Activated T-cell treated with anti-CD3 and anti-CD28 coated beads, Interleukin-2, amount 50 U/mL, for 72 hours (primary cell): Measurements from ENCODE around the gene ZSCAN5B. TPM values are rescaled to one million over a fixed set of nuclear protein-coding genes. Genes with fewer than 3 reads are reported as not detected.

ENCODE experiments used
- total RNA-seq, 2 donors: library from RNA; stranded (reverse); gene quantifications; one replicate each; pipeline ENCODE4 v1.2.3, GENCODE V29; 2022

ZSCAN5B gene
- total RNA-seq, 2 donors from 2014 or later = not detected

Other genes starting within 250 kb of the ZSCAN5B start
- gene NLRP8, start 250.0 kb downstream of the ZSCAN5B start, total RNA-seq = not detected
- not detected for gene NLRP5, start 211.0 kb downstream of the ZSCAN5B start, total RNA-seq
- gene ZNF787, start 76.5 kb downstream of the ZSCAN5B start, total RNA-seq = 10 to 100 TPM; 38.3 to 45.9 TPM
- 10 to 100 TPM; 37.1 to 42.9 TPM for gene ZNF444, start 56.5 kb downstream of the ZSCAN5B start, total RNA-seq
- not detected for gene GALP, start 21.8 kb downstream of the ZSCAN5B start, total RNA-seq
- gene ZSCAN5C, start 4.5 kb upstream of the ZSCAN5B start, total RNA-seq = not detected
- gene EDDM13, start 75.0 kb upstream of the ZSCAN5B start, total RNA-seq = under 1 TPM in 1 of 2 donors, not detected in 1; 0.67 TPM
- gene ZSCAN5A, start 117.1 kb upstream of the ZSCAN5B start, total RNA-seq = 1 to 10 TPM; 8.3 to 8.4 TPM
- 1 to 10 TPM; 2.5 to 3.7 TPM for gene ZNF582, start 195.8 kb upstream of the ZSCAN5B start, total RNA-seq
- 1 to 10 TPM; 2.3 to 2.7 TPM for gene ZNF583, start 206.5 kb upstream of the ZSCAN5B start, total RNA-seq